GM12878 (cell line): ENCODE measurements around the gene CPSF4. TPM values are rescaled to one million over a fixed set of nuclear protein-coding genes. Genes with fewer than 3 reads are reported as not detected.
A peak's percentile ranks its signal among the peaks of the same experiment; 100 is the strongest.

Source experiments
- BCL11A ChIP-seq: IDR thresholded peaks from 2 replicates; pipeline ENCODE4 v1.6.1; 2011; ENCODE audit warnings: low read depth, low read length
- BHLHE40 ChIP-seq, 2 experiments: fragments of 450-650 bp in 1 of 2; IDR thresholded peaks; 2 replicates each; pipeline ENCODE4 v1.6.1; 2011 to 2017; ENCODE audit warnings: low read depth in 2 of 2, borderline replicate concordance in 1 of 2, improper control_type of control experiment in 1 of 2, low read length in 1 of 2, mild to moderate bottlenecking in 1 of 2
- BRCA1 ChIP-seq: IDR thresholded peaks from 2 replicates; pipeline ENCODE4 v1.6.1; 2011; ENCODE audit warnings: low read depth, low read length, improper control_type of control experiment
- CREM ChIP-seq: IDR thresholded peaks from 2 replicates; pipeline ENCODE4 v1.6.1; 2014; ENCODE audit warnings: antibody characterized with exemption, low read depth
- FOS ChIP-seq: IDR thresholded peaks from 3 replicates; pipeline ENCODE4 v1.6.1; 2011; ENCODE audit warnings: borderline replicate concordance; ENCODE audit not compliant: insufficient read length; ENCODE audit errors: extremely low read depth
- GABPA ChIP-seq: IDR thresholded peaks from 2 replicates; pipeline ENCODE4 v1.6.1; 2014; ENCODE audit warnings: antibody characterized with exemption, low read depth, mild to moderate bottlenecking, inconsistent platforms
- HDAC6 ChIP-seq: fragments of 200-600 bp; sonication (generic); IDR thresholded peaks from one replicate; pipeline ENCODE4 v1.8.0; 2017; ENCODE audit warnings: antibody characterized with exemption; ENCODE audit not compliant: unreplicated experiment
- JUND ChIP-seq: IDR thresholded peaks from 2 replicates; pipeline ENCODE4 v1.6.1; 2012; ENCODE audit warnings: low read depth, mild to moderate bottlenecking, low read length, improper control_type of control experiment, moderate library complexity
- KDM1A ChIP-seq: fragments of 200-600 bp; sonication (generic); IDR thresholded peaks from 2 replicates; pipeline ENCODE4 v1.6.1; 2016; ENCODE audit warnings: borderline replicate concordance
- MAX ChIP-seq: IDR thresholded peaks from 2 replicates; pipeline ENCODE4 v1.6.1; 2012; ENCODE audit warnings: low read depth, low read length, improper control_type of control experiment
- MEF2B ChIP-seq: fragments of 450-650 bp; IDR thresholded peaks from 2 replicates; pipeline ENCODE4 v1.6.1; 2018; ENCODE audit warnings: mild to moderate bottlenecking, moderate library complexity; ENCODE audit not compliant: partially characterized antibody, poor library complexity, severe bottlenecking
- MLLT1 ChIP-seq: fragments of 450-650 bp; IDR thresholded peaks from 2 replicates; pipeline ENCODE4 v1.6.1; 2016; ENCODE audit warnings: mild to moderate bottlenecking
- MTA3 ChIP-seq: IDR thresholded peaks from 2 replicates; pipeline ENCODE4 v1.6.1; 2012; ENCODE audit warnings: low read length, inconsistent platforms, borderline replicate concordance
- NFYB ChIP-seq: IDR thresholded peaks from 2 replicates; pipeline ENCODE4 v1.6.1; 2011; ENCODE audit warnings: low read depth, mild to moderate bottlenecking, low read length, improper control_type of control experiment, moderate library complexity; ENCODE audit not compliant: insufficient read depth
- NKRF ChIP-seq: fragments of 450-650 bp; conservative IDR thresholded peaks from 2 replicates; pipeline ENCODE4 v1.6.1; 2017; ENCODE audit warnings: mild to moderate bottlenecking, moderate library complexity
- PBX3 ChIP-seq: IDR thresholded peaks from 2 replicates; pipeline ENCODE4 v1.6.1; 2011; ENCODE audit warnings: mild to moderate bottlenecking, low read depth, low read length, moderate library complexity; ENCODE audit not compliant: insufficient replicate concordance
- POLR2A ChIP-seq: IDR thresholded peaks from 2 replicates; pipeline ENCODE4 v1.6.1; 2011; ENCODE audit warnings: low read depth, mild to moderate bottlenecking, low read length
- POLR2AphosphoS5 ChIP-seq: IDR thresholded peaks from 2 replicates; pipeline ENCODE4 v1.6.1; 2011; ENCODE audit warnings: mild to moderate bottlenecking, low read length, inconsistent platforms
- SREBF2 ChIP-seq: IDR thresholded peaks from 2 replicates; pipeline ENCODE4 v1.6.1; 2012; ENCODE audit warnings: mild to moderate bottlenecking, low read length
- STAT1 ChIP-seq: fragments of 450-650 bp; conservative IDR thresholded peaks from 2 replicates; pipeline ENCODE4 v1.6.1; 2014; ENCODE audit warnings: antibody characterized with exemption, mild to moderate bottlenecking
- ZNF217 ChIP-seq: fragments of 450-650 bp; IDR thresholded peaks from 2 replicates; pipeline ENCODE4 v1.6.1; 2017; ENCODE audit warnings: antibody characterized with exemption, mild to moderate bottlenecking
- polyA plus RNA-seq, 11 experiments: library from polyadenylated mRNA; depleted of rRNA in 4 of 11; unstranded in 6 of 11; stranded (reverse) in 5 of 11; fragments of >200 nt; fragmentation: Nextera tagmentation in 4 of 11; fragmentation: Illumina TruSeq in 1 of 11; extraction: Ambion mirVana in 4 of 11; extraction: Trizol in 1 of 11; gene quantifications; 1 replicate in 1 of 11; 2 replicates in 10 of 11; pipeline versions ENCODE4 v1.2.1 to v1.2.3, GENCODE V29; 2011 to 2016; ENCODE audit warnings: inconsistent platforms in 2 of 11, missing spikeins in 2 of 11, low read depth in 1 of 11
- total RNA-seq, 4 experiments: library from RNA; depleted of rRNA in 3 of 4; stranded (reverse); fragments of >200 nt in 3 of 4; fragmentation: Illumina TruSeq in 1 of 4; extraction: Trizol in 1 of 4; gene quantifications; 2 replicates each; pipeline versions ENCODE4 v1.2.1 to v1.2.3, GENCODE V29; 2013 to 2021

CPSF4 gene
- total and polyA plus RNA-seq, 10 of the 15 experiments (the other 5 are each of a cell fraction or from before 2014, with no cell fraction given): 13.6 to 70.1 (median 45.0) TPM

GRCh38 chr7:99472561-99473314 lies 34.0 kb downstream of the CPSF4 start, which contains the start of gene ZNF789 (continued):
- TF ChIP-seq POLR2AphosphoS5: peak; percentile 78
- peak; percentile 56 for TF ChIP-seq FOS
- peak; percentile 39 for TF ChIP-seq MEF2B
- TF ChIP-seq CREM: peak; percentile 67; the same call in 1 of the 2 replicates
- TF ChIP-seq MTA3: no peak
- TF ChIP-seq MAX: peak; percentile 96
- TF ChIP-seq MLLT1: peak; percentile 62; the same call in 1 of the 2 replicates
- TF ChIP-seq GABPA: no peak
- TF ChIP-seq NKRF: peak; percentile 92
- TF ChIP-seq KDM1A: no peak
- TF ChIP-seq ZNF217: no peak
- TF ChIP-seq BCL11A: no peak
- TF ChIP-seq SREBF2: 0 out of 2 replicates have a peak, but pooled peaks have one; percentile 49
- peak; percentile 5; the same call in 1 of the 2 replicates for TF ChIP-seq JUND
- no peak for TF ChIP-seq HDAC6
- TF ChIP-seq STAT1: 0 out of 2 replicates have a peak, but pooled peaks have one; percentile 53
- TF ChIP-seq BHLHE40 (IDR thresholded peaks at IDR 0.05; ENCODE audit: borderline replicate concordance in 1 of 2, low read depth in 2 of 2, low read length in 1 of 2): peak; percentile 75 to 92
- peak; percentile 95 for TF ChIP-seq NFYB
- no peak for TF ChIP-seq BRCA1
- peak; percentile 91 for TF ChIP-seq PBX3
- TF ChIP-seq POLR2A: peak; percentile 92
